HTR-8/SVneo (cell line): ENCODE results near the gene STX10.
"Not testable (repeated sequence)": the region's sequence is repeated elsewhere in the genome, so short reads cannot be mapped to it uniquely, and the experiment has no call there.

Source experiments
- DNase-seq: peaks from one replicate; pipeline ENCODE4 v3.0.0; 2011; ENCODE audit warnings: low spot score, mixed read lengths; ENCODE audit not compliant: insufficient read length
- FAIRE-seq: peaks from 2 replicates; lab custom pipeline; 2011; peaks lifted over from hg19 to GRCh38; lab: Jason Lieb, UNC

STX10 gene, protein sequence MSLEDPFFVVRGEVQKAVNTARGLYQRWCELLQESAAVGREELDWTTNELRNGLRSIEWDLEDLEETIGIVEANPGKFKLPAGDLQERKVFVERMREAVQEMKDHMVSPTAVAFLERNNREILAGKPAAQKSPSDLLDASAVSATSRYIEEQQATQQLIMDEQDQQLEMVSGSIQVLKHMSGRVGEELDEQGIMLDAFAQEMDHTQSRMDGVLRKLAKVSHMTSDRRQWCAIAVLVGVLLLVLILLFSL

DNA sequence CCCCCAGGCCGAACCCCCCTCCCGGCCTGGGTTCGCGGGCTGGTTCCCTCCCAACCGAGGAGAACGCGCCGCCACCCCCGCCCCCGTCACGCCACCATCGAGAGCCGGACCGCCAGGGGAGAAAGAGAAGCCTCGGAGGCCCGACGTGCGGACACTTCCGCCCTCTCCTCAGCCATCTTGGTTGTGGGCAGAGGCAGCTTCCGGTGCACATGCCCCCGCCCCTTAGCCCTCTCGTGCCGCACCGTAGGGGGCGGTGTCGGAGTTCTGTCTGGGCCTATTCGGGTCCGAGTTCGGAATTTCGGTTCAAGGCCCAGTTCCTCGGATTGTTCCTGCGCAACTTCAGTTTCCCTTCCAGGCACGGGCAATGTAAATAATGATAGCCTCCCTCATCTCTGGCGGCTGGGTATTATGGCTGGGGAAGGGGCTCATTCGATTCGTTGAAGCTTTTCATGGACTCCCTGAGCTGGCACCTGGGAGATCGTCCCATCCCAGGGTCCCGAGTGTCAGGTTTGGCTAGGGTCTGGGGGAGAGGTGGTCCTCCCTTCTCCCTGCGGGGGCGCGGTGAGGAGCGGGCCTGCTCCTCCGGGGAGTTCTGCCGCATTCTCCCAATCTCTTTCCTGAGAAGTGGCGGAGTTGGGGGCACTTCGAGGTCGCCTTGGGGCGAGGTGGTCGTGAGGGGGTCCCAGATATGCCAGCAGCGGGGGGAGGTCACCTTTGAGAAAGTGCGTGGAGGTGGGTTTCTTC, at the start of gene STX10, which contains the start of gene IER2:
Gene STX10, minus strand, starts transcription at position 189 of the 744 bp plus-strand sequence. CDS start 202 bp downstream, outside the sequence.
Gene IER2, plus strand, starts transcription at position 225 of the 744 bp plus-strand sequence. CDS start 2,776 bp downstream, outside the sequence.
- FAIRE-seq, result peak; percentile 68

DNA sequence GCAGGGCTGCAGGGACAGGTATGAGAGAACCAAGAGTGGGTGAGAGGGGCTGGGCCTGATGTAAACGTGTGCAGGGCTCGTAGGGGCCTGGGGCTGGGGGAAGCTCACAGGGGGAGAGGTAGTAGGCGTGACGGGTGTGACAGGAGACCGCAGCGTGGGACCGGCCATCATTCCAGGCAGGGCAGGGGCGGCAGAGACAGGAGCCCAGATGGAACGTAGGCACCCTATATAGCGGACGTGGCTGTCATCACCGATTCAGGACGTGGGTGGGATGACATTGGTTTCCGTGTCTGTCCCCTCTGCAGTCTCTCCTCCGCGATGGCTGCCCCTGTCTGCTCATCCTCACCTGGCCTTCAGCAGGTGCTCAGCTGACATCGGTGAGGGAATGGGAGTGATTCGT, 48.5 kb upstream of the STX10 start:
- no peak for DNase-seq
- no peak for FAIRE-seq

More for the DNA sequence above, at the start of gene STX10, which contains the start of gene IER2:
- DNase-seq, result peak; percentile 91

DNA sequence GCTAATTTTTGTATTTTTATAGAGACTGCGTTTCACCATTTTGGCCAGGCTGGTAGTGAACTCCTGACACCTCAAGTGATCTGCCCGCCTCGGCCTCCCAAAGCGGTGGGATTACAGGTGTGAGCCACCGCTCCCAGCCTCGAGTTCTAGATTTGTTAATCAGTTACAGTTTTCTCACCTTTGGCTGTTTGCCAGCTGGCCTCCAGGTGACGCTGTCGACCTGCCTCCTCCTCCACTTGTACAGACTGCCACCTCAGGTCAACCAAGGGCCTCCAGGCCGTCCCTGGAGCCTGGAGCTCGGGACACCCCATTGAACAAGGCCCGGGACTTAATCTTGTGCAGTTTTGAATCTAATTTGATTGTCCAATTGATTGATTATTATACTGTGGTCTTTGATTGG, 45.5 kb upstream of the STX10 start:
- FAIRE-seq, result no peak
- DNase-seq, result no peak

DNA sequence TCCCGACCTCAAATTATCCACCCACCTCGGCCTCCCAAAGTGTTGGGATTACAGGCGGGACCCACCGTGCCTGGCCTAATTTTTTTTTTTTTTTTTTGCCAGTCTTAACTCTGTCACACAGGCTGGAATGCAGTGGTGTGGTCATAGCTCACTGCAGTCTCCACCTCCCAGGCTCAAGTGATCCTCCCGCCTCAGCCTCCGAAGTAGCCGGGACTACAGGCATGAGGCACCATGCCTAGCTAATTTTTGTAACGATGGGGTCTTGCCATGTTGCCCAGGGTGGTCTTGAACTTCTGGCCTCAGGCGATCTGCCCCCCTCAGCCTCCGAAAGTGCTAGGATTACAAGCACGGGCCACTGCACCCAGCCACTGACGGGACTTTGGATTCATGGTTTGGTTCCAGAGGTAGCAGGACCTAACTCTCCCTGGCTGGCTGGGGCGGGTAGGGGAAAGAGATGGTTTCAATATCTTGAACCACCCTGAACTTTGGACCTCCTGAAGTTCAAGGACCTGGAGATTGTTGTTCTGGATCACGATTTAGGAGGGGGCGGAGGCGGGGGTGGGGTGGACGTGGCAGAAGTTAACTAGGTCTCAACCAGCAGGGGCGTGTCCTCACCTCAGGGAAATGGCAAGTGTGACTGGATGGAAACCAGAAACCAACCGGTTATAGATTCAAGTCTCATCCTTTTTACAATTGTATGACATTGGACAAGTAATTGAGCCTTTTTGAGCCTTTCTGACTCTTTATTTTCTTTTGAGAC, 40.8 kb upstream of the STX10 start:
- FAIRE-seq, result no peak

DNA sequence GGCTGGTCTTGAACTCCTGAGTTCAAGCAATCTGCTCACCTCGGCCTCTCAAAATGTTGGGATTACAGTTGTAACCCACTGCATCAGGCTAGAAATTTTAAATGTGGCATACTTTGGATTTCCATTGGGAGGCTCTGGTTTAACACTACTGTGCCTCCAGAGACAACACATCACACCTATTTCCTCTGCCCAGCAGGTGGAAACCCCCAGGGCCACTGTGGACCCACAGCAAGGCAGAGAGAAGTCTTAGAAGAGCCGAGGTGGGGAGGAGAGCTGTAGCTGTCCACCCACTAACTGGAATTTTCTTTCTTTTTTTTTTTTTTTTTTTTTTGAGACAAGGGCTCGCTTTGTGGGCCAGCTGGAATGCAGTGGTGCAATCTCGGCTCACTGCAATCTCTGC, 39.4 kb upstream of the STX10 start:
- DNase-seq (no peak), FAIRE-seq (no peak)

More for the DNA sequence above, 40.8 kb upstream of the STX10 start:
- DNase-seq, result no peak

DNA sequence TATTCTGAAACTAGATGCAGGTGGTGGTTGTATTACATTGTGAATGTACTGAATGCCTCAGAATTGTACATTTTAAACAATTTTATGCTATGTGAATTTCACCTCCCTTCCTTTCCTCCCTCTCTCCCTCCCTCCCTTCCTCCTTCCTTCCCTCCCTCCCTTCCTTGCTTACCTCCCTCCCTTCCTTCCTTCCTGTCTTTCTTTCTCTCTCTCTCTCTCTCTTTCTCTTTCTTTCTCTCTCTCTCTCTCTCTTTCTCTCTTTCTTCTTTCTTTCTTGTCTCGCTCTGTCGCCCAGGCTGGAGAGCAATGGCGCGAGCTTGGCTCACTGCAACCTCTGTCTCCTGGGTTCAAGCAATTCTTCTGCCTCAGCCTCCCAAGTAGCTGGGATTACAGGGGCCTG, 37.2 kb upstream of the STX10 start:
- DNase-seq, result no peak
- no peak for FAIRE-seq

DNA sequence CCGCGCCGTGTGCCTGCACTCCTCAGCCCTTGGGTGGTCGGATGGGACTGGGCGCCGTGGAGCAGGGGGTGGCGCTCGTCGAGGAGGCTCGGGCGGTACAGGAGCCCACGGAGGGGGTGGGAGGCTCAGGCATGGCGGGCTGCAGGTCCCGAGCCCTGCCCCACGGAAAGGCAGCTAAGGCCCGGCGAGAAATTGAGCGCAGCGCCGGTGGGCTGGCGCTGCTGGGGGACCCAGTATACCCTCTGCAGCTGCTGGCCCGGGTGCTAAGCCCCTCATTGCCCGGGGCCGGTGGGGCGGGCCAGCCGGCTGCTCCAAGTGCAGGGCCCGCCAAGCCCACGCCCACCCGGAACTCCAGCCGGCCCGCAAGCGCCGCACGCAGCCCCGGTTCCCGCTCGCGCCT, 36.5 kb upstream of the STX10 start:
- DNase-seq, FAIRE-seq: not testable (repeated sequence)

DNA sequence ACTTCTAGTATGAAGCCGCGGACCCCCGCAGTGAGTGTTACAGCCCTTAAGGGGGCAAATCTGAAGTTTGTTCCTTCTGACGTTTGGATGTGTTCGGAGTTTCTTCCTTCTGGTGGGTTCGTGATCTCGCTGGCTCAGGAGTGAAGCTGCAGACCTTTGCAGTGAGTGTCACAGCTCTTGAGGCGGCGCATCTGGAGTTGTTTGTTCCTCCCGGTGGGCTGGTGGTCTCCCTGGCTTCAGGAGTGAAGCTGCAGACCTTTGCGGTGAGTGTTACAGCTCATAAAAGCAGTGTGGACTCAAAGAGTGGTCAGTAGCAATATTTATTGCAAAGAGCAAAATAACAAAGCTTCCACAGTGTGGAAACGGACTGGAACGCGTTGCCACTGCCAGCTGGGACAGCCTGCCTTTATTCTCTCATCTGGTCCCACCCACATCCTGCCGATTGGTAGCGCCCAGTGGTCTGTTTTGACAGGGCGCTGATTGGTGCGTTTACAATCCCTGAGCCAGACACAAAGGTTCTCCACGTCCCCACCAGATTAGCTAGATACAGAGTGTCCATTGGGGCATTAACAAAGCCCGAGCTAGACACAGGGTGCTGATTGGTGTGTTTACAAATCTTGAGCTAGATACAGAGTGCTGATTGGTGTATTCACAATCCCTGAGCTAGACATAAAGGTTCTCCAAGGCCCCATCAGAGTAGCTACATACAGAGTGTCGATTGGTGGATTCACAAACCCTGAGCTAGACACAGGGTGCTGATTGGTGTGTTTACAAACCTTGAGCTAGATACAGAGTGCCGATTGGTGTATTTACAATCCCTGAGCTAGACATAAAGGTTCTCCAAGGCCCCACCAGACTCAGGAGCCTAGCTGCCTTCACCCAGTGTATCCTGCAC, 35.8 kb upstream of the STX10 start:
- DNase-seq, FAIRE-seq: not testable (repeated sequence)

DNA sequence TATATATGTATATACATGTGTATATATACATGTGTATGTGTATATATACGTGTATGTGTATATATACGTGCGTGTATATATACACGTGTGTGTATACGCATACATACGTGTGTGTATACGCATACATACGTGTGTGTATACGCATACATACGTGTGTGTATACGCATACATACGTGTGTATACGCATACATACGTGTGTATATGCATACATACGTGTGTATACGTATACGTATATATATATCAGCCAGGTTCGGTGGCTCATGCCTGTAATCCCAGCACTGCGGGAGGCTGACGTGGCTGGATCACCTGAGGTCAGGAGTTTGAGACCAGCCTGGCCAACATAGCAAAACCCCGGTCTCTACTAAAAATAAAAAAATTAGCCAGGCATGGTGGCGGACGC, 34.8 kb upstream of the STX10 start:
- DNase-seq, result not testable (repeated sequence)
- peak; percentile 98 for FAIRE-seq

DNA sequence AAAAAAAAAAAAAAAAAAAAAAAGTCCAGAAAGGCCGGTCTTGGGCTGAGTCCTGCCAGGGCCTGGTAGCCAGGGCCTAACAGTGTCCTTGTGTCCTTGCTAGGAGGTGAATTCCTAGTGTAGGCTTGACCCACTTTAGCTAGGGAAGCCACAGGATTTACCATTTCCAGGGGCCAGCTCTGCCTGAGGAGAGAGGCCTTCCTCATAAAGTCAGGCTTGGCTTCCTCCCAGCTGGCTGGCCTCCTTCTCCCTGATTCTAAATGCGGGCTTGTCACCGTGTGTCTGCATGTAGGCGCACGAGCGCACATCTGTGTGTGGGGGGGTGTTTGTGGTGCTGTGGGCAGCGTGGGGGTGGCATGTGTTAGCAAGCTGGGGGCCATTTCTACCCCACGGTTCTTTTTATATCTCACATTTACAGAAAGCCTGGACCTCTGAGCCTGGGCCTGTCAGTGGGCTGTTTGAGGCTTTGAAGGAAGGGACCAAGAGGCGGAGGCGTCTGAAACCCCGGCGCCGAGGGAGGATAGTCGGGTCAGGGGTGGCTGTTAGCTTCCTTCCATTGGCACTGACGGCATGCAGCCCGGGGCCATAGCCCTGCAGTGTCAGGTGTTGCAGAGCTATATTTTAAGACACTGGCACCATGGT, 31.7 kb upstream of the STX10 start:
- DNase-seq (no peak), FAIRE-seq (no peak)

DNA sequence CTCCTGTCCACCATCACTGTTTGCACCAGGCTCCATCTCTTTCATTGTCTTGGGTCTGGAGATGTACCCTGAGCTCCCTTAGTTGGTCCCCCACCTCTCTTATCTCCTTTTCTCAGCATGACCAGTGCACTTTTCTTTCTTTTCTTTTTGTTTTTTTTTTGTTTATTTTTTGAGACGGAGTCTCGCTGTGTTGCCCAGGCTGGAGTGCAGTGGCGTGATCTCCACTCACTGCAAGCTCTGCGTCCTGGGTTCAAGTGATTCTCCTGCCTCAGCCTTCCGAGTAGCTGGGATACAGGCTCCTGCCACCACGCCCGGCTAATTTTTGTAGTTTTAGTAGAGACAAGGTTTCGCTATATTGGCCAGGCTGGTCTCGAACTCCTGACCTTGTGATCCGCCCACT, 28.1 kb upstream of the STX10 start:
- not testable (repeated sequence) for FAIRE-seq, DNase-seq

DNA sequence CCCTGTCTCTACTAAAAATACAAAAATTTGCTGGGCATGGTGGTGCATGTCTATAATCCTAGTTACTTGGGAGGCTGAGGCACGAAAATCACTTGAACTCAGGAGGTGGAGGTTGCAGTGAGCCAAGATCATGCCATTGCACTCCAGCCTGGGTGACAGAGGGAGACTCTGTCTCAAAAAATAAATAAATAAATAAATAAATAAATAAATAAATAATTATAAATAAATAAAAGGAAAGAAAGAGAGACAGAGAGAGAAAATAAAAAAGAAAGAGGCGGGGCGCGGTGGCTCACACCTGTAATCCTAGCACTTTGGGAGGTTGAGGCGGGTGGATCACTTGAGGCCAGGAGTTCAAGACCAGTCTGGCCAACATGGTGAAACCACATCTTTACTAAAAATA, 27.4 kb upstream of the STX10 start:
- DNase-seq, FAIRE-seq: not testable (repeated sequence)

DNA sequence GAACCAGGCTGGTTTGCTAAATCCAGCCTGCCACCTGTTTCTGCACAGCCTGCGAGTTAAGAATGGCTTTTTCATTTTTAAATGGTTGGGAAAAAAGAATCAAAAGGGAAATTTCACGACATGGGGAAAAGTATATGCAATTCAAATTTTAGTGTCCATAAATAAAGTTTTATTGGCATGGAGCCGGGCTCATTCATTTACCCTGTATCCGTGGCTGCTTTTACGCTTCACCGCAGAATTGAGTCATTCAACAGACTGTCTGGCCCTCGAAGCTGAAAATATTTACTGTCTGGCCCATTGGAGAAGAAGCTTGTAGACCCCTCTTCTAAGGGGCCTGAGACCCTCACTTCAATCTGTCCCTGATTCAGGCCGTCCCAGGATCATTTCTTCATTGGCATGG, 26.2 kb upstream of the STX10 start:
- no peak for DNase-seq
- no peak for FAIRE-seq

DNA sequence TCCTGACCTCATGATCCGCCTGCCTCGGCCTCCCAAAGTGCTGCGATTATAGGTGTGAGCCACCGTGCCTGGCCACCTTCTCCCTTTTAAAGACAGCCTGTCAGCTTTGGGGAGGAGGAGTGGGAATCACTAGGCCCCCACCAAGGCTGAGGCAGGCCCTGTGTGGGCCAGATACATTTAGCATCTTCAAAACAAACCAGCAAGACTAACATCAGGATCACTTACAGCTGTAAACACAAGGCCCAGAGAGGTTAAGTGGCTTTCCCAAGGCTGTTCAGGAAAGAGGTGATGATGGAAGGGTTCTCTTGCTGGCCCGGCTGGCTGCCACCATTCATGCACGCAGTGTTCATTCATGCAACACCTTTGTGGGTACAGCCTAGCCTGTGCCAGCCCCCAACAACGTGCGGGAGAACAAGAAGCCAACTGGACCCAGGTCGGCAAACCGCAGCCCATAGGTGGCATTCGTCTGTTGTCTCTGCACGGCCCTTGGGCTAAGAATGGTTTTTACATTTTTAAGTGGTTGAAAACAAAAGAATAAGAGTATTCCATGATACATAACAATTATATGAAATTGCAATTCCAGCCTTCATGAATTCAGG, 23.1 kb upstream of the STX10 start:
- FAIRE-seq, result no peak
- DNase-seq, result no peak

DNA sequence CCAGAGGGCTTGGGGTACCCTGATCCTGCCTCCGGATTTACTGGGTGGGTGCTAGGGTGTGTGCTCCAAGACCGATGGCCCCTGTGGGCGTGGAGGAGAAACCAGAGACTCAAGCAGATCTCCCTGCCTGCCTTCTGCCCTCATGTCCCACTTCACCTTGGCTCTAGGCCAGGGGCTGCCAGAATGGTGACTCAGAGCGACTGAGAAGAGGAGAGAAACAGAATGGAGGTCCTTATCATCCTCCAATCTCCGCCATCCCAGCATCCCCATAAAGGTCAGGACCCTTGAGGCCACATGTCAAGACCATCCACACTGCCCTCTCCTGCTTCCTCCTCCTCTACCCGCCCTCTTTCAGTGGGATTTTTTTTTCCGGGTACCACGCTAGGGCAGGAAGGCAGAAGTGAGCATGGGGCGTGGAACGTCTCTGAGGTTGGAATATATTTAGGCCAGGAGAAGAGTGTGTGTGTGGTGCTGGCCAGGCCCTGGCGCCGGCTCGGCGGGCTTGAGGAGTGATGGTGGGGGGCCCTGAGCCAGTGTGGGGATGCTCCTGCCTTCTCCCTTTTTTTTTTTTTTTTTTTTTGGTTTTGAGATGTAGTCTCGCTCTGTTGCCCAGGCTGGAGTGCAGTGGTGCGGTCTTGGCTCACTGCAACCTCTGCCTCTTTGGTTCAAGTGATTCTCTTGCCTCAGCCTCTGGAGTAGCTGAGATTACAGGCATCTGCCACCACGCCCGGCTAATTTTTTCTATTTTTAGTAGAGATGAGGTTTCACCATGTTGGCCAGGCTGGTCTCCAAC, 22.4 kb upstream of the STX10 start:
- DNase-seq (peak; percentile 84), FAIRE-seq (peak; percentile 42)

DNA sequence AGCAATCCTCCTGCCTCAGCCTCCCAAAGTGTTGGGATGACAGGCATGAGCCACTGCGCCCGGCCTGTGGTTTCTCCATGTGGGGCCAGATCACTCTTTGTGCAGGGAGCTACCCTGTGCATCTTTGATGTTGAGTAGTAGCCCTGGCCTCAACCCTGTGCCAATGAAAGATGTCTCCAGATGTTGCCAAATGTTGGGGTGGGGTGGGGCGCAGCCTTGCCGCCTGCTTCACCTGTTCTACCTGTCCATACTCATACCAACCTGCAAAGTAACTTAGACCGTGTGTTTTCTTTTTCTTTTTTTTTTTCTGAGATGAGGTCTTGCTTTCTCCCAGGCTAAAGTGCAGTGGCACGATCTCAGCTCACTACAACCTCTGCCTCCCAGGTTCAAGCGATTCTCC, 21.0 kb upstream of the STX10 start:
- DNase-seq, result no peak
- no peak for FAIRE-seq

DNA sequence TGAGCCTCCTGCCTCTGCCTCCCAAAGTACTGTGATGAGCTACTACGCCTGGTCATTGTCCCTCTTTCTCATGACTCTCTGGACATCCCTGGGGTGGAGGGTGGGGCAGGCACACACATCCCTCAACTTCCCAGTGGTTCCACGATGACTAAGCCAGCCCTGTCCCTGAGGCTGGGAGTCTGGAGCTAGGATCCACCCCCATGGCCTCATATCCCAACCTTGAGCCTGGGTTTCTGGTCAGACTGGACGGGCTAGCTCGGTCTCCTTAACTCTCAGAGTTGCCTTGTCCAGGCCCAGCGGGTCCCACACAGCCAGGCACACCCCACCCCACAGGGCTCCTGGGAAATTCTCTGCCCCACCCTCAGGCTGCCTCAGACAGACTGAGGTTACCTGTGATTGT, 19.6 kb upstream of the STX10 start:
- peak; percentile 69 for DNase-seq
- FAIRE-seq, result no peak

DNA sequence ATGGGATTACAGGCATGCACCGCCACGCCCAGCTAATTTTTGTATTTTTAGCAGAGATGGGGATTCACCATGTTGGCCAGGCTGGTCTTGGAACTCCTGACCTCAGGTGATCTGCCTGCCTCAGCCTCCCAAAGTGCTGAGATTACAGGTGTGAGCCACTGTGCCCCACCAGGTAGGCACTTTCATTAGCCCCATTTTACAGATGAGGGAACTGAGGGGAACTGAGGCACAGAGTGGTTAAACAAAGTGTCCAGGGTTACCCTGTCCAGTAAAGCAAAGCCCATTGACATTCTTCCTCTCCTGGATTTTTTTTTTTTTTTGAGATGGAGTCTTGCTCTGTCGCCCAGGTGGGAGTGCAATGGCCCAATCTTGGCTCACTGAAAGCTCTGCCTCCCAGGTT, 16.0 kb upstream of the STX10 start:
- FAIRE-seq, DNase-seq: not testable (repeated sequence)
